Vagina (tissue), 2 donors: ENCODE measurements around the gene NUCKS1.

Source experiments
- POLR2A ChIP-seq, 2 donors: fragments of 450-650 bp; IDR thresholded peaks; one replicate each; pipeline ENCODE4 v1.6.1; 2017; ENCODE audit warnings: antibody characterized with exemption in 2 of 2, mild to moderate bottlenecking in 2 of 2, moderate library complexity in 2 of 2
- POLR2AphosphoS5 ChIP-seq, 2 donors: sonication (generic); formaldehyde crosslinking; IDR thresholded peaks; one replicate each; pipeline ENCODE4 v1.9.0; 2017; ENCODE audit warnings: antibody characterized with exemption in 2 of 2, mild to moderate bottlenecking in 2 of 2, low read depth in 1 of 2; ENCODE audit not compliant: insufficient read depth in 1 of 2
- TF ChIP-seq, protein P1 (sequence below), 3 experiments: fragments of 450-650 bp in 2 of 3; fragments of 200-600 bp in 1 of 3; sonication (generic) in 1 of 3; IDR thresholded peaks; one replicate each; pipeline ENCODE4 v1.5.1; 2017 to 2019; ENCODE audit warnings: antibody characterized with exemption in 3 of 3, mild to moderate bottlenecking in 2 of 3, moderate library complexity in 2 of 3

- TF ChIP-seq, protein P1, sequence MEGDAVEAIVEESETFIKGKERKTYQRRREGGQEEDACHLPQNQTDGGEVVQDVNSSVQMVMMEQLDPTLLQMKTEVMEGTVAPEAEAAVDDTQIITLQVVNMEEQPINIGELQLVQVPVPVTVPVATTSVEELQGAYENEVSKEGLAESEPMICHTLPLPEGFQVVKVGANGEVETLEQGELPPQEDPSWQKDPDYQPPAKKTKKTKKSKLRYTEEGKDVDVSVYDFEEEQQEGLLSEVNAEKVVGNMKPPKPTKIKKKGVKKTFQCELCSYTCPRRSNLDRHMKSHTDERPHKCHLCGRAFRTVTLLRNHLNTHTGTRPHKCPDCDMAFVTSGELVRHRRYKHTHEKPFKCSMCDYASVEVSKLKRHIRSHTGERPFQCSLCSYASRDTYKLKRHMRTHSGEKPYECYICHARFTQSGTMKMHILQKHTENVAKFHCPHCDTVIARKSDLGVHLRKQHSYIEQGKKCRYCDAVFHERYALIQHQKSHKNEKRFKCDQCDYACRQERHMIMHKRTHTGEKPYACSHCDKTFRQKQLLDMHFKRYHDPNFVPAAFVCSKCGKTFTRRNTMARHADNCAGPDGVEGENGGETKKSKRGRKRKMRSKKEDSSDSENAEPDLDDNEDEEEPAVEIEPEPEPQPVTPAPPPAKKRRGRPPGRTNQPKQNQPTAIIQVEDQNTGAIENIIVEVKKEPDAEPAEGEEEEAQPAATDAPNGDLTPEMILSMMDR (IDR thresholded peaks at IDR 0.05): no peak
- TF ChIP-seq POLR2AphosphoS5 (IDR thresholded peaks at IDR 0.05; ENCODE audit: insufficient read depth in 1 of 2, low read depth in 1 of 2): no peak
- TF ChIP-seq POLR2A (IDR thresholded peaks at IDR 0.05): no peak
Observed at GRCh38 chr1:205714906-205715246, 35.1 kb downstream of the NUCKS1 start.
